GM21825 (cell line): Measurements from ENCODE around the gene TTC21B.

Source experiments
- ATAC-seq: cut with Tn5 transposase; IDR thresholded peaks from one replicate; pipeline ENCODE4 v1.9.1; 2021; ENCODE audit warnings: mild to moderate bottlenecking, moderate library complexity; ENCODE audit not compliant: unreplicated experiment

TTC21B gene

DNA sequence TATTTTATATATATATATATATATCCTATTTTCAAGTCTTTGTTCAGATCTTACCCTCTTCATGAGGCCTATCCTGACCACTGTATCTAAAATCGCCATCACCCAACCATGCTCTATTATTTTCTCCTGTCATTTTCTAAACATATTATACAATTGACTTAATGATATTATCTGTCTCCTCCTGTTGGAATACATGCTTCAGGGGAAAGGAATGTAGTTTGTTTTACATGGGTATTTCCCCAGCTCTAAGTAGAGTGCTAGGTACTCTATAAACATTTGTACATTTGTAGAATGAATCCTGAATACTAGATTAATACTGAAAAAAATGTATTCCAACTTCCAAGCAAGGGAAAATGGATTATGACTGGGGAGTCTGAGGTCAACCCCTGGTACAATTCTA, 26.2 kb downstream of the TTC21B start:
- ATAC-seq: no peak

DNA sequence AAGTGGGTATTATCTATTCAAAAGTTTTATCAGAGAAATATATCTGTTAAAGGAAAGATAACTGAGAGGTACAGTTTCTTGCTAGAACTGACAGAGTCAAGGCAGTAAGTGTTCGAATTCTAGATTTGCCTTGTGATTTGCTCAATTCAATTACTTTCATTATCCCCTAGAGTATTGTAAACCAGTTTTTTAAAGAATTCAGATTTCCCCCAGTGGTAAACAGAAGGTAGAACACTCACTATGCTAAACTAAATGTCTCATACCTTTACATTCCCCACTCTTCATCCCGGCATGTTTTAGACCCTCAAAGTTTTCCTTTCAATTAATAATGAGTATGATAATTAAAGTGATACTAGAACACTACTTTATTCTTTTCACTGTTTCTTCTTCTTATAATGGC, 28.6 kb downstream of the TTC21B start:
- no peak for ATAC-seq

DNA sequence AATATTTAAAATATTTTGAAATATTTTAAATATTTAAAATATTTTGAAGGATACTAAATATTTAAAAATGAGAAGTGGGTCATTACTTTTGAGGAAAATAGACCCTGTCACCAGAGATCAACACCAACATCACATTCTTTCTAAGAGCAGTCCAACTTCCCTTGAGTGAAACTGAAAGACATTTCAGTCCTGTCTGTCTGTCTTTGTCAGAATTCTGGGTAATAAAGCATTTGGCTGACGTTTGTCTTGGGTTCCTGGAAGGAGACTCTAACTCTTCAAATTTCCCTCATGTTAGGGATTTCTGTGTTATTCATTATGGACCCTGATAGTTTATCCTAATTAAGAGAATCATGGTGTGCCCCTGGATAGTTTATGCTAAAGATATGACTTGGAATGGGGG, 32.8 kb downstream of the TTC21B start:
- ATAC-seq: no peak

DNA sequence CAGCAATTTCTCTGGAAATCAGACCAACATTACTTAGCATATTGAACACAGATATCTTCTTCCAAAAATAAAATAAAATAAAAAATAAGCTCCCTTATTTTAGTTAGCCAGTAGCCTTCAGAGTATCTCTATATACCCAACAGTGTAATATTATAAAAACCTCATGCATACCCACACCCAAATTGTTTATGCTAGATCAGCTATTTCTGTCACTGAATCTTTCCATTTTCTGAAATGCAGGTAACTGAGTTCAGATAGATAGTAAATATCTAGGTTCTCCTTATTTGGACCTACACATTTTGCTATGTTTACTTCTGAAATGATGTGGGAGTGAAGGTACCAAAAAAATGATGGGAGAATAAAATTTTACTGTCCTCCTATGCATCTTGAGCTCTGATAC, 39.9 kb downstream of the TTC21B start:
- no peak for ATAC-seq

DNA sequence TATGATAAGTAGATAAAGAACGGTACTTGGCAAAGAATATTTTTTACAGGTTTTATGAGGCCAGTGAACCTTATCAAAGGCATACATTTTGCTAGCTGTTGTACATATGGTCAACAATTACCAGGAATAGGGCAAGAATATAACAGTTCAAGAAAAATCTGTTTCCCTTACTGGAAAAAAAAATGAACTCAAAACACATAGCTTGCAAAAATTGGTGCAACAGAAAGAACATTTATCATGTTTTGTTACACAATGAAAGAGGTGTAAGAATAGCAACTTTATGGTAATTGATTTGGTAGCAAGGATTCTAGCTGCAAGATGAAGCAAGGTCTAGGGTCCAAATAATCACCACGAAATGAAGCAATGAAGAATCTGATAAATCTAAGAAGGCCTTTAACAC, 41.6 kb downstream of the TTC21B start:
- ATAC-seq: no peak

DNA sequence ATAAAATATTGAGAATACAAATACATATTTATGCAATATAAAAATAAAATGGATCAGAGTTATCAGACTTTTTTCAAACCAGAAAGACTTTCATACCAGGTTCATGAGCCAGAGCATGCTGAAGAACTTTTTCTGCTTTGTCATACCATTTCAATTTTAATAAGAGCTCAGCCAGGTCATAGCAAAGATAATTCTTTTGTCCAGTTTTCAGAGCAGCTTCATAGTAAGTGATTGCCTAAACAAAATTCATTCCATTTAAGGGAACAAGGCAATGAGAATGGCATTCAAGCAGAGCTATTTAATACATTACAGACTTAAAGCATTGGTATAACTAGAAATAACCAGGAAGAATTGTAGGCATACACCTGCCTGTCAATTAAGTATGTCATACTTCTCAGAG, 42.3 kb downstream of the TTC21B start:
- no peak for ATAC-seq

DNA sequence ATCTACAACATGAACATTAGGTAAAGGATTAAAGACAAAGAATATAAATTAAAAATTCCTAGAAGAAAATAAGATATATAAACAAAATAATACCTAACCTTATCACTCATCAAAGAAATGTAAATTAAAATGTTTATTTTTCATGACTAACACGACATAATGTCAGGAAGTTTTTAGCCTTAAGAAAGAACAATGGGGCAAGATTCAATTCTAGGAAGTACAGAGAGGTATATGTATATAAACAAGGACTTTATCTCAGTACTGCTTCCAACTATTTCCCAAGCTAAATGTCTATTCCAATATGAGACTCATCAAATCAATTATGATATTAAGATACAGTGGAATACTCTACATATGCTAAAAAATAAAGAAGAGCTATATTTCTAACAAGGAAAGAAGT, 44.1 kb downstream of the TTC21B start:
- ATAC-seq: no peak

DNA sequence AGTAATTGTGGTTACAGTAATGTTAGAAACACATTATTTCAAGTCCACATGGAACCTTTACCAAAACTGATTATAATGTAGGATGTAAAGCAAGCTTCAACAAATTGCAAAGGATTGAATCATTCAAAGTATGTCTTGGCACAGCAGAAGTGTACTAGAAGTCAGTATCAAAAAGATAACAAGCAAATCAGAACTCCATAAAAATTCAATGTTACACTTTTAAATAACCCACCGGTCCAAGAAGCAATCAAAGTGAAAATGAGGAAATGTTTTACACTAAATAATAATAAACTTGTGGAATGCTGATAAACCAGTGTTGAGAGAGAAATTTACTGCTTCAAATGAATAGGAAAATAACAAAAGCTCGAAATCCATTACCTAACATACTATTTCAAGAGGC, 47.7 kb downstream of the TTC21B start:
- ATAC-seq: no peak

DNA sequence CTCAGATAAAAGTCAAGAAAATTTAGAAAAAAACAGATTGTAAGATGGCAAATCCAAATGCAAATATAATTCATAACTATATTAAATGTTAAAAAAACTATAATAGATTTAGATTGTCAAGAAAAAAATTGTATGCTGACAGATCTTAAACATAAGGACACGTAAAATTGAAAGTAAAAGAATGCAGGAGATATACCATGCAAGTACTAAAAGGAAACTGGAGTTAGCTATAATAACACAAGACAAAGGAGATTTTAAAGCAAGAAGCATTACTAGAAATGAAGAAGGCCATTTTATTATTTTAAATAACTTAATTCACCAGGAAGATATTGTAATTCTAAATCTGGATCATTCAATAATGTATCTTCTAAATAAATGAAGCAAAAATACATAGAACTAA, 48.3 kb downstream of the TTC21B start:
- no peak for ATAC-seq

DNA sequence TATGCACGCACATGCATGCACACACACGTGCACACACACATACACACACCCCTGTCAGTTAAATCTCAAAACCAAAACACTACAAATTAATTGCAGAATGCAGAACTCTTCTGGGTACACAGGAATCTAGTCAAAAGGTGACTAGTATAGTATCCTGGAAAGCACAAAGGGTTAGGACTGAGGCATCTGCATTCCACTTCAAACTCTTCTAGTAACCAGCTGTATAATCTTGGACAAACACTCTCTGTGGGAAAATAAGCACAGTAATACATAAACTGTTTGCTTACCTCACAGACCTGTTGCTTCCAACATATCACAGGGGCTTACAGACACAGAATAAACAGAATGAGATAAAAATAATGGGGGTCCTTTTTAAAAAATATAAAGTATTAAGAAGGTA, 49.1 kb downstream of the TTC21B start:
- ATAC-seq: no peak

DNA sequence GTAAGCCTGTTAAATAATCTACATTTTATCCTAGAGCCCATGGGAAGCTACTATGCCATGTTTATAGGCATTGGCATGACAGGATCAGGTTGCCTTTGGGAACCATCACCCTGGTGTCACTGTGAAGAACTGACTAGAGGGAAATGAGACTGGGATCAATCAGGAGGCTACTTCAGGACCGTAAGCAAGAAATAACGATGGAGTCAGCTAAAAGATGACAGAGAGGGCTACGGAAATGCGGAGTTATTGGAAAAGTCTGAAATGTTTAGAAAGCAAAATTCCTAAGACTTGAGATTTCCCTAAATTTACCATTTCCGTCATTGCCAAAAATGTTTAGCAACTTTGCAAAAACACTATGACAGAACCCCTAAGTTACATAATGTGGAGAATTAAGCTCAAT, 50.2 kb downstream of the TTC21B start:
- no peak for ATAC-seq

DNA sequence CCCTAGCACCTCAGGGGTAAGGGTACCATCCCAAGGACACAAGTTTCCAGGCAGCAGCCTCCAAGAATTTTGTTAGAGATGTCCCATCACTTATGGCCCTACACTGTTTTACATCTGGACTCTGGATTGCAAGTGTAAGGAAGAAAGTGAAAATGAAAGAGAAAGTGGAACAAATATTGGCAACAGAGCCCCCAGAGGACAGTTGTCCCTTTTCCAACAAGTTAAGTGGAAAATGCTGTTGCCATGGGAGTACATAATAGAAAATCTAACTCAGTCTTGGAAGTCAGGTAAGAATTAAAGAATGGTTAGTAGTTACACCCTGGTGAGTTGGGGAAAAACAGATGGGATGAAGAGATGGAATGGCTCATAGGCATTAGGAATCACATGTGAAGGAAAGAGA, 50.6 kb downstream of the TTC21B start:
- ATAC-seq: no peak

DNA sequence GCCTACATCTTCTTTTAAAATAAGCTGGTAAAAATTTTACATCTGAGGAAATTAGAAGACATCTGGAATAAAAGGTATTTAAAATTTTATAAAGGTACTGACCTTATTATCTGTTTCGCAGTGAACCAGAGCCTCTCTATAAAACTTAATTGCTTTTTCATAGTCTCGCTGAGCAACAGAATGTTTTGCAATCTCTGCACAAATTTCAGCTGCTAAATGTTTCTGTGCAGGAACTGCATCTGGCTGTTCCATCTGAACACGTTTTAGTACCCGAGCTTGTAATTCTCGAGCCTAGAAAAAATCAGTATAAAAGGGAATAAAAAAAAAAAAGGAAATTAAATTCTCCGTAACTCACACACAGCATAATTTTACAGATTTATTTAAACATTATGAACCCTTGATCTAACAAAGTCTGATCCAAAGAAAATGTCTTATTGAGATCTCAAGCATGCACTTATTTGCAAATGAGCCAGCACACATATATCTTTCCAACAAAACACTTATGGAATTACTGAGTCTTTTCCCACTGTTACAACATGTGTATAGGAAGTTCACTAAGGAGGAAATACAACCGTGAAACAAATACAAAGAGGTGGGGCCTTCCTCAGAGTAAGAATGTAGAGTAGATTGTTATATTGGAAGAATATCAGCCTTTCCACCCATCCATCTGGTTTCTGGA, 51.8 kb downstream of the TTC21B start:
- ATAC-seq: no peak

DNA sequence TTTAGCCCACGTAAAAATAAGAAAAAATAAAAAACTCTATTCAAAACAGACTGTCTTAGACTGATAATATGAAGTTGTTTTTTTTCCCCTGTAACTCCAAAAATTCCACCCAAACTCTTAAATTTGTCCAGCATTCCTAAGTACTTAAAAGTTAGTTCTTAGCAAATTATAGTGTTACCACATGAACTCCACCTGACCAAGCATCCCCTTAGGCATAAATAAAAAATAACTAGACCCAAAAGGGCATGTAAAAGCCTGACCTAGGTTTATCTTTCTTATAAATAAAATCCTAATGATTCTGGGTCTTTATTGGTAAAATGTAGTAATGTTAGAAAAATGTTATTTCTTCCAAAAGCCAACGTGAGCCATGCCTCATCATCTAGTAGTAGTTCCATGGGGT, 54.3 kb downstream of the TTC21B start:
- no peak for ATAC-seq

DNA sequence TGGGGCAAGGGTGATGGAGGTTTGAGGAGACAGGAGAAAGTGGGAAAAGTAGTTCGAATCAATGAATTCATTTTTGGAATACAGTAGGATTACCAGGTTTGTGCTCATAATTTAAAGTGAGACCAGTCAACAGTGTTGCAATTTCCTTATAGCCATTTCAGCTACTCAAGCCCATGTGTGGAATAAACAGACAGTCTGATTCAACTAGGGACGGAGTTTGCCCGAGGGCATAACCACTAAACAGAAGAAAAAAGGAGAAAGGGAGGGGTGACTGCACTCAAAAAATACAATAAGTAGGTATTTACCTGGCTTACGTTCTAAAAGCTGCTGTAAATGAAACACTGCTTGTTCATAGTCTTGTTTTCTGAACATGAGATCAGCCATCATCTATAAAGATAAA, 55.2 kb downstream of the TTC21B start:
- no peak for ATAC-seq

DNA sequence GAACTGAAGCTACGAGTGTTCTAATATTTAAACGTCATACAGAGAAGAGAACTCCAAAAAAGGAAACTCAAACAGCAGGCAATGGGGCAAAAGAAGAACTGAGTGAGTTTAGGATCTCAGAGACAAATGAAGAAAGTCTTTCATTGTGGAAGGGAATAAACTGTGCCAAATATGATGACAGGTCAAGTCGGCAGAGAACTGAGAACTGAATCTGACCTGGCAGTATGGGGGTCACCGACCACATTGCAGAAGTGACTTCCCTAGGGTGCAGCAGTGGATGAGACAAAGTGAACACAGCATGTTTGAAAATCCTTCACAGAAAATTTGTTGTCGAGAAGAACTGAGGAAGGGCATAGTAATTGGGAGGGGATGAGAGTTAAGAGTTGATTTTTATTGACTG, 55.9 kb downstream of the TTC21B start:
- peak; percentile 39 for ATAC-seq

DNA sequence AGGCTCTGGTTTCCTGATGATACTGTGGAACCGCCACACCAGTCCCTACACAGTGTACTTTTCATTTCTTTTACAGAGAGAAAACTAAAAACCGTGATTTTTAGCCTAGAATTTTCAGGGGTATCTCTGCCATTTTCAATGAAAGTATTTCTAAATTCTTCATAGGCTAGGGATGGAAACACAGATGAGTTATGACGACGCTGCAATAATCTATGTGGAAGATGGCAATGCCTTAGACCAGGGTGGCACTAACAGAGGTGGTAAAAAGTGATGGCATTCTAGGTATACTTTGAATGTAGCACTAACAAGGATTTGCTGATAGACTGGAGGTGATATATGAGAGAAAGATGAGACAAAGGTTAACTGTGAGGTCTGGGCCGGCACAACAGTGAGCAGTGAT, 56.5 kb downstream of the TTC21B start:
- ATAC-seq: no peak

DNA sequence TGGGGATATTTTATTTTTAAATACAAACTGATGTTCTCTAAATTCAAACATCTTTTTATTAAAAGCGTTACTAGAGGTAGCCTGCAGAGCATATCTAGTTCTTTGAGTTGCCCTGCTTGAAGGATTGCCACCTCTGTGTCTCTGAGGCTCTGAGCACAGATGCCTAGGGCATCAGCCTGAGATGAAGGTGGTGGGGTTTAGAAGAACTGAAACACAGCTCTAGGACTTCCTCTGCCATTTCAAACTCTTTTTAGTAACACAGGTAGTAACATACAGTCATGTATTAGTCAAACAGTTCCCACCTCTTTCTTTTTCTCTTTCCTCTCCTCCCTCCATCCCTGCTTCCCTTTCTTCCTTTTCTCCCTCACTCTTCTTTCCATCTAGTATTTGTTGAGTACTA, 57.6 kb downstream of the TTC21B start:
- peak; percentile 85 for ATAC-seq

DNA sequence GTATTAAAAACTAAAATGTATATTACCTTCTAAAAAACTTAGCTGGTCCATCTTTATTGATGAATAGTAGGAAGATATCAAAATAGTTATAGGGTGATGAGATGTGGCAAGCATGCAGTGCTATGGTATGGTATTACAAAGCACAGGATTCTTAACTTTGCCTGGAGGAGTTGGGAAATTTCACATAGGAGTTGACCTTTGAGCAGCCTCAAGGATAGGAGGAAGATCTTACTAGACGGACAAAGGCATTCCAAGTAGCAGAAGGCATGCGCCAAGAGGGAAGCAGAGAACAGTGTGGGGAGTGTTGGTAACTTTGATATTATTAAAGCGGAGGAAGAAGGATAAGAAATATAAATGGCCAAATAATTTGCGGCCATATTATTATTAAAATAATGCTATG, 60.0 kb downstream of the TTC21B start:
- ATAC-seq: no peak

DNA sequence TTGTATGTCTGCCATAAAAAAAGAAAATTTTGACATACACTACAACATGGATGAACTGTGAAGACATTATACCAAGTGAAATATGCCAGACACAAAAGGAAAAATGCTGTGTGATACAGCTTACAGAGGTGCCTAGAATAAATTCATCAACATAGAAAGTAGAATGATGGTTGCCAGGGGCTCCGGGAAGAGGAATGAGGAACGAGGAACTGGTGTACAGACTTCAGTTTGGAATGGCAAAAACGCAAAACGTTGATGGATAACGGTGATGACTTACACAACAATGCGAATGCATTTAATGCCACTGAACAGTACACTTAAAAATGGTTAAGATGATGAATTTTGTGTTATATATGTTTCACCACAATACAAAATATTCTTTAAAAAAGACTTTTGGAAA, 61.0 kb downstream of the TTC21B start:
- ATAC-seq: no peak

DNA sequence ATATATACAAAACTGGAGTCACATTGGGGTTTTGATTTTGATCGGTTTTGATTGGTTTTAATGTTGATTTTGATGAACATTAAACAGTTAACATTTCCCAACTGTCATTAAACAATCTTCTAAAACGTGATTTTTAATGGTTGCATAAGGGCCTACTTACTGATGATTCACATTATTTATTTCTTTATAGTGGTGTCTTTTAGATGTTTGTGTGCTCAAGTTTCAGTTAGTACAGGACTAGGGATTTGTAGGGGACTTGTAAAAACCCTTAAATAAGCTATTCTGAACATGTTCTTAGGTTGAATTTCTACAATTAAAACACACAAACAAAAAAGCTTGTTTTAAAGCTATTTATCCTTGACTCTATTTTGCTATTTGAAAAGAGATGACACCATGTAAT, 61.6 kb downstream of the TTC21B start:
- no peak for ATAC-seq

DNA sequence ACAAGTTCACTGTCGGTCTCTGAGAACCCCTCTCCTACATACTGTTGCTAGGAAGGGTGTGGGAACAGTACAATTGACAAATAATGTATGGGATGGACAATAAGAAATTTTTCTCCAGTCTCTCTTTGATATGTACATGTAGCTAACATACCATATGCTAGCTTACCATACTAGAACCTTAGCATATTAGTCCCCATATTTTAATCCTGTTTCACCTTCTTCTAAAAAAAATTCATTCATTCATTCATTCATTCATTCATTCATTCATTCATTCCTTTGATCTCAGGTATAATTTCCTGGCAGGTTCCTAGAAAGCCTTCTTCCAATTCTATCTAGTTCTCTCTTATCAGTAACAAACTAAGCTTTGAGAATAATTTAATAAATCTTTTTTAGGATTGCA, 62.2 kb downstream of the TTC21B start:
- no peak for ATAC-seq

DNA sequence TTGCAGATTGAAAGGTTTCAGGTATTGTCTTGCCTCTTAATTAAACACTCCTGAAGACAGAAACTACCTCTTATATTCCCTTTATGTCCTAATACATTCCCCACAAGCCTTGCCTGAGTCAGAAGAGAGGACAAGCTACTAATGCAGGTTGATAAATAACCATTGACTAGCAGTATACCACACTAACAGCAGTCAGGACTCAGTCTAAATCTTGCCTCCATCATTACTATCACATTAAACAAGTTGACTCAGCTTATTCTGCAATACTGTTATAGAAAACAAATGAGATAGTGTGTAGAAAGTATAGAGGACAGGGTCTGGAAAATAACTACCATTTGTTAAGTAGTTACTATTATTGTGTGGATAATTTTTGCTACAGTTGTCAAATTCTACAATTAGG, 63.8 kb downstream of the TTC21B start:
- ATAC-seq: no peak

DNA sequence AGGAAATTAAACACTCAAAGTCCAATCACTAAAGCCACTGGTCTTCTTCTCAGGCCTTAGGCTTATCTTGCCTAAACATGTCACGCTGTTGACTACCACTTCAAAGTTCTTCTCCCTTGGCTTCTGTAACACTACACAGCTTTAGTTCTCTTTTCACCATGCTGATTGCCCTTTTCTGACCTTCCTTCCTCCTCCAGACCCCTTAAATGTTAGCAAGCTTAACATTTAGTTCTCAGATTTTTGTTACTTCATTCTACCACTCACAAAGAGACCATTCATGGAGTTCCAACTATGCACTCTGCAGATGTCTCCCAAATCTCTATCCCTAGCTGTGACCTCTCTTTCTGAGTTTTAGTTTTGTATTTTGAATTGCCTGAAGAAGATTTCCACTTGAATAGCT, 64.4 kb downstream of the TTC21B start:
- ATAC-seq: no peak
